CD4-positive, alpha-beta T cell treated with Interleukin-4 for 4 hours (primary cell): ENCODE measurements around the gene SEPHS1.
"Not testable (repeated sequence)": the region's sequence is repeated elsewhere in the genome, so short reads cannot be mapped to it uniquely, and the experiment has no call there.

Experiments used
- DNase-seq: peaks from one replicate; pipeline ENCODE4 v3.0.0-alpha.2; 2020

Gene SEPHS1

GRCh38 chr10:13356392-13356791, 8.3 kb upstream of the SEPHS1 start:
- no peak for DNase-seq

- DNase-seq = no peak
Observed at GRCh38 chr10:13354783-13355182, 6.7 kb upstream of the SEPHS1 start.

GRCh38 chr10:13352519-13352918, 4.4 kb upstream of the SEPHS1 start:
- no peak for DNase-seq

GRCh38 chr10:13351340-13351915, 3.3 kb upstream of the SEPHS1 start:
- DNase-seq = peak; percentile 44

- DNase-seq = no peak
Observed at GRCh38 chr10:13349463-13350274, 1.6 kb upstream of the SEPHS1 start.

GRCh38 chr10:13347500-13348156, 465 bp downstream of the SEPHS1 start:
- peak; percentile 76 for DNase-seq

GRCh38 chr10:13347043-13347499, 1.0 kb downstream of the SEPHS1 start:
- no peak for DNase-seq

- DNase-seq = no peak
Observed at GRCh38 chr10:13346283-13347042, 1.6 kb downstream of the SEPHS1 start.

GRCh38 chr10:13340626-13341376, 7.3 kb downstream of the SEPHS1 start:
- peak; percentile 55 for DNase-seq

GRCh38 chr10:13340068-13340467, 8.0 kb downstream of the SEPHS1 start:
- no peak for DNase-seq

- no peak for DNase-seq
Observed at GRCh38 chr10:13338390-13339110, 9.5 kb downstream of the SEPHS1 start.

- DNase-seq = no peak
Observed at GRCh38 chr10:13337827-13338196, 10.3 kb downstream of the SEPHS1 start.

GRCh38 chr10:13337128-13337826, 10.8 kb downstream of the SEPHS1 start:
- DNase-seq = no peak

GRCh38 chr10:13335881-13336280, 12.2 kb downstream of the SEPHS1 start:
- DNase-seq = no peak

GRCh38 chr10:13334556-13334955, 13.5 kb downstream of the SEPHS1 start:
- DNase-seq = no peak

- DNase-seq = no peak
Observed at GRCh38 chr10:13331646-13332045, 16.4 kb downstream of the SEPHS1 start.

GRCh38 chr10:13330980-13331379, 17.1 kb downstream of the SEPHS1 start:
- not testable (repeated sequence) for DNase-seq

- no peak for DNase-seq
Observed at GRCh38 chr10:13329565-13329964, 18.5 kb downstream of the SEPHS1 start.

- no peak for DNase-seq
Observed at GRCh38 chr10:13328613-13329012, 19.5 kb downstream of the SEPHS1 start.

- DNase-seq = no peak
Observed at GRCh38 chr10:13328126-13328525, 20.0 kb downstream of the SEPHS1 start.

GRCh38 chr10:13327534-13327933, 20.6 kb downstream of the SEPHS1 start:
- DNase-seq = no peak
